SU-DHL-6 (cell line): ENCODE results near the gene ARMH2.

Source experiments
- H2AFZ ChIP-seq: fragments of 200-600 bp; sonication (generic); 2 replicates; pipeline ENCODE4 v1.6.1; 2014; ENCODE audit warnings: low read depth, mild to moderate bottlenecking, moderate library complexity, mixed read lengths, antibody characterized with exemption, low read length; ENCODE audit not compliant: severe bottlenecking
- H3F3A ChIP-seq: fragments of 200-600 bp; shearing (Covaris generic); 2 replicates; pipeline ENCODE4 v1.6.0; 2016; ENCODE audit warnings: antibody characterized with exemption, mild to moderate bottlenecking; ENCODE audit not compliant: insufficient read depth
- H3K27ac ChIP-seq: fragments of 200-600 bp; sonication (generic); 2 replicates; pipeline ENCODE4 v1.5.1; 2016; ENCODE audit warnings: low read depth, mild to moderate bottlenecking, low read length, moderate library complexity, mixed read lengths
- H3K27me3 ChIP-seq: fragments of 200-600 bp; sonication (generic), shearing (Covaris generic); 2 replicates; pipeline ENCODE4 v1.6.0; 2014; ENCODE audit warnings: mild to moderate bottlenecking, low read length
- H3K36me3 ChIP-seq: fragments of 200-600 bp; sonication (generic); 2 replicates; pipeline ENCODE4 v1.6.1; 2014; ENCODE audit warnings: mild to moderate bottlenecking, low read length, mixed read lengths
- H3K4me2 ChIP-seq: fragments of 300-600, 200-600 bp; shearing (Covaris generic), sonication (generic); 2 replicates; pipeline ENCODE4 v1.6.0; 2014; ENCODE audit warnings: low read length, low read depth, mild to moderate bottlenecking; ENCODE audit not compliant: poor library complexity, severe bottlenecking
- H3K4me3 ChIP-seq: fragments of 200-600 bp; sonication (generic); 2 replicates; pipeline ENCODE4 v1.5.1; 2014; ENCODE audit warnings: antibody characterized with exemption, low read length, mild to moderate bottlenecking, mixed read lengths; ENCODE audit not compliant: insufficient read depth, poor library complexity, severe bottlenecking
- H3K79me2 ChIP-seq: fragments of 200-600 bp; sonication (generic); 2 replicates; pipeline ENCODE4 v1.6.1; 2014; ENCODE audit warnings: mild to moderate bottlenecking, low read length, moderate library complexity; ENCODE audit not compliant: insufficient read depth
- H3K9ac ChIP-seq: fragments of 200-600 bp; sonication (generic); 2 replicates; pipeline ENCODE4 v1.7.0; 2014; ENCODE audit warnings: mild to moderate bottlenecking, low read length
- H3K9me2 ChIP-seq: fragments of 200-600 bp; sonication (generic); replicated peaks from 2 replicates; pipeline ENCODE4 v1.6.1; 2014; ENCODE audit warnings: low read length; ENCODE audit not compliant: insufficient read depth
- H3K9me3 ChIP-seq: fragments of 200-600 bp; sonication (generic); 2 replicates; pipeline ENCODE4 v1.6.1; 2014; ENCODE audit warnings: low read length, mixed read lengths; ENCODE audit not compliant: insufficient read depth
- H4K20me1 ChIP-seq: fragments of 200-600 bp; sonication (generic); 2 replicates; pipeline ENCODE4 v1.6.1; 2014; ENCODE audit warnings: low read depth, mild to moderate bottlenecking, antibody characterized with exemption, low read length, moderate library complexity, mixed read lengths
- CTCF ChIP-seq: fragments of 200-600 bp; sonication (generic); IDR thresholded peaks from one replicate; pipeline ENCODE4 v1.5.1; 2017; ENCODE audit warnings: antibody characterized with exemption, mild to moderate bottlenecking, low read length, moderate library complexity; ENCODE audit not compliant: insufficient read depth, poor library complexity, severe bottlenecking
- EZH2phosphoT487 ChIP-seq: fragments of 200-600 bp; sonication (generic), shearing (Covaris generic); conservative IDR thresholded peaks from 2 replicates; pipeline ENCODE4 v1.6.1; 2018; ENCODE audit warnings: mild to moderate bottlenecking, antibody characterized with exemption, low read length, moderate library complexity, mixed read lengths

The ARMH2 gene

GRCh38 chr6:24798740-24799540 lies at the start of gene ARMH2:
ARMH2 (minus strand) TSS chr6:24798917; CDS start chr6:24798857, 60 bp downstream.
- Histone ChIP-seq H3F3A (peaks cover 31% of the 10 kb centered on the region), H2AFZ (no peak within 1 kb of the TSS), H3K4me3 (no peak within 1 kb of the TSS), H3K9me2 (no peaks in the 10 kb centered on the region), H3K4me2 (no peak within 1 kb of the TSS), H3K36me3 (0 out of 2 replicates have a peak, but pooled peaks cover 4% of the 10 kb centered on the region), H3K79me2 (no peaks in the 10 kb centered on the region), H3K9me3 (no peaks in the 10 kb centered on the region), H3K9ac (no peak within 1 kb of the TSS), H3K27ac (no peak within 1 kb of the TSS), H4K20me1 (no peaks in the 10 kb centered on the region), H3K27me3 (no peaks in the 10 kb centered on the region)
- TF ChIP-seq CTCF (no peak), EZH2phosphoT487 (no peak)

DNA sequence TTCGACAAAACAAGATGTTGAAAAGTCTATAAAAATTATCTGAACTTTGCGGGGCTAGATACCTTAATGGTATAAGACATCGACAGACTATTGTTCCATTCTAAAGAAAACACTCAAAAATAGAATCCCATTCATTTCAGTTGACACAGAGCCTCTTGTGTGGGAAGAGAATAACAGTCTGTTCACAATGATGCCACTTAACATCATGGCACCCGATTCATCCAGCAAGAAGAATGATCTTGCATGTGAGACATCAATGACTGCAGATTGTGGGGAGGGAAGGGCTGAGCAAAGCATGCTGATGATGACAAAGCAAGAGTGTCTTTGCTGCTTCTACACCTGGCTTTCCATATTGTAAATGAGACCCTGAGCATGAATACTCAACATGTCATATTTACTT lies 49.7 kb upstream of the ARMH2 start:
- Histone ChIP-seq H3K4me3 (no peak overlapping the region), H3K27me3 (no peaks in the 10 kb centered on the region), H3K9me3 (no peaks in the 10 kb centered on the region), H3K79me2 (no peaks in the 10 kb centered on the region), H3K4me2 (no peak overlapping the region), H3K36me3 (peaks cover 79% of the 10 kb centered on the region), H3K9me2 (no peaks in the 10 kb centered on the region), H3K9ac (no peak overlapping the region), H2AFZ (no peak overlapping the region), H3K27ac (no peak overlapping the region), H3F3A (peaks cover 21% of the 10 kb centered on the region; the same call in 1 of the 2 replicates), H4K20me1 (no peaks in the 10 kb centered on the region)
- TF ChIP-seq EZH2phosphoT487, result no peak
- no peak for TF ChIP-seq CTCF

- Histone ChIP-seq H4K20me1 (no peaks in the 10 kb centered on the region), H3K4me3 (no peak overlapping the region), H3K79me2 (no peaks in the 10 kb centered on the region), H3K9me3 (no peaks in the 10 kb centered on the region), H3F3A (peaks cover 16% of the 10 kb centered on the region; the same call in 1 of the 2 replicates), H3K27me3 (no peaks in the 10 kb centered on the region), H3K36me3 (peaks cover 79% of the 10 kb centered on the region), H3K27ac (no peak overlapping the region), H2AFZ (no peak overlapping the region), H3K9ac (no peak overlapping the region), H3K4me2 (no peak overlapping the region), H3K9me2 (no peaks in the 10 kb centered on the region)
- no peak for TF ChIP-seq CTCF
- no peak for TF ChIP-seq EZH2phosphoT487
These were observed 48.7 kb upstream of the ARMH2 start for GRCh38 chr6:24847402-24847801.
